DMS53 (cell line): Measurements from ENCODE around the gene TMPRSS3.
"Not testable (repeated sequence)": the region's sequence is repeated elsewhere in the genome, so short reads cannot be mapped to it uniquely, and the experiment has no call there.

ENCODE experiments used
- DNase-seq: peaks from one replicate; lab custom pipeline; 2025; lab: John Stamatoyannopoulos, UW

The TMPRSS3 gene

GRCh38 chr21:42427809-42428419 lies 32.1 kb upstream of the TMPRSS3 start:
- DNase-seq = no peak

GRCh38 chr21:42426876-42427480 lies 31.1 kb upstream of the TMPRSS3 start:
- DNase-seq = peak; percentile 37

DNA sequence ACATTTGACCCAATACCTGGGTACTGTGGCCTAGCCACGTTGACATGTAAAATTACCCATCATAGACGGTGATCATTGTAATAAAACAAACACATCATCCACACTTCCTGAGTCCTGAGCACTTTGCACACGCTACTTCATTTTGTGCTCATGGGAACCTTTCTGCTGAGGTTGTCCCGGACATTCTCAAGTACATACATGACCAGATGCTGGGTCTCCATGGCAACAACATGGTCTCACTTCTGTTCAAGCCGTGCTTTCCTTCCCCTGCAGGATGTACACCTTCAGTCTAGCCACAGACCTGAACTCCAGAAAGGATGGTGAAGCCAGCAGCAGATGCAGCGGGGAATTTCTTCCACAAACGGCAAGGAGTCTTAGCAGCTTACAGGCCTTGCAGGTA lies 30.6 kb upstream of the TMPRSS3 start:
- DNase-seq = peak; percentile 25

DNA sequence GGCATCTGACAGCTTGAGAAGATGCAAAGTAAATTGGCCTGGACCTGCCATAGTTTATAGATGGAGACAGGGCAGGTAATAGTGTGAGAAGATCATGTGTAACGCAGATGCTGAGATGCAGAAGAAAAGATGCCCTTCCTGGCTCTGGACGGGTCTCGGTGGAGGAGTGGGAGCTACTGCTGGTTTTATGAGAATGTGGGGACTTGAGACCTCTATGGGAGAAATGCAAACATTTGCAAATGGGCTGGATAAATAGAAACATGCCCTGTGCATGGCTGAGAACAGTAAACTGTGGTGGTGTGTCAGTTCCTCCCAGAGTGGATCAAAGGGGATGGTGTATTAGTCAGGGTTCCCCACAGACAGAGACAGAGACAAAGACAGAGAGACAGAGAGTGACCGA lies 29.7 kb upstream of the TMPRSS3 start:
- no peak for DNase-seq

DNA sequence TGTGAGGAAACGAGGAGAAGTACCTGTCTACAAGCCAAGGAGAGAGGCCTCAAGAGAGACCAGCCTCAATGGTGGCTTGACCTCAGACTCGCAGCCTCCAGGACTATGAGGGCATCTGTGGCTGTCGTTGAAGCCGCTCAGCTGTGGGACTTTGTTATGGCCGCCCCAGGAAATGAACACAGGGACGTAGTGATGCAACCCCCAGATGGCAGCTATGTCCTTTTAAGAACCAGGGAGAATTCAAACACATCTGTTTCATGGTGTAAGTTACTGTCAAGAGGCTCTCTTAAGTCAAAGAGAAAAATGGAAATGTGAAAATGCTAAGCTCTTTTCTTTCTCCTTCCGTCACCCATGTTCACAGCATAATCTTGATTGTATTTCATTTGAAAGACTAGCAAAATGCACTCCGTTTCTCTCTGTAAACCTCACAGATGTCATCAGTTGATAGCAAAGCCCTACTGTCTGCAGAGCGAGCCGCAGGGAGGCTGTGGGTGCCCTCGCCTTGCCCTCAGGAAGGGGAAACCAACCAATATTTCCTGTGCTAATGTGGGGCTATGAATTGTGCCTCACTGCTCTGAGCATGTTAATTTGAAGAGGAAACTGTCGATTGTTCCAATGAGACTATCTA lies 29.2 kb upstream of the TMPRSS3 start:
- DNase-seq = no peak

GRCh38 chr21:42423685-42424084 lies 27.8 kb upstream of the TMPRSS3 start:
- DNase-seq = no peak

- DNase-seq = no peak
Observed at GRCh38 chr21:42423197-42423675, 27.4 kb upstream of the TMPRSS3 start.

DNA sequence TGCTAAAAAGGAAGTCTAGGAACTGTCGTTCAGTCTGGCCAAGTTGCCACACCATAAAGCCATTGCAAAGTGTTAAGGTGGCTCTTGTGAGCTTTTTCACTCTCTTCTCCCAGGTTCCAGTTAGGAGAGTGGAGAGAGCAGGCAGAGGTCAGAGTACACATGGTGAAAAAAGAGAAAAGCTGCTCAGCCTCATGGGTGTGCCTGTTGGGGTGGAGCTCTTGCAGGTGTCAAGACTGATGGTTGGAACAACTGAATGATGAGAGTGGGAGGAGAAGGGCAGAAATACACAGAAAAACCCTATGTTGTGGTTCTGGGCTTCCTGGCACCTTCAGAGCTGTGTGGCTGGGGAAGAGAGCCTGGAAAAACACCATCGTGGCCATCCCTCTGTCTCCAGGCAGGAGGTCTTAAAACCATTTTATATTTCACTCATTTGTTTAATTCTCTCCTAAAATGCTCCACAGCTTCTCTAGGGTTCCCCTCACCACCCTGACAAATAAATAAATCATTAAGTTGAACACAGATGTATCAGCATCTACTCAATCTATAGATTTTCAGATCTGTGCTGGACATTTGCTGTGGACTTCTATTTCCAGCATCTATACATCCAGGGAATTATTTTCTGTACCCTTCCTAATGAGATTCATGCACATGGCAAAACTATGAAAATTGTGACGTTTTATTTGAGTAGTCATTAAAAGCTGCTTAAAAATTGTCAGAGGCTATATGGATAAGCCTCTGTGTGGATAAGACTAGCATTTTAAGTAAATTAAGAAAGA lies 25.4 kb upstream of the TMPRSS3 start:
- DNase-seq = no peak

GRCh38 chr21:42419845-42420244 lies 24.0 kb upstream of the TMPRSS3 start:
- no peak for DNase-seq

- DNase-seq = no peak
Observed at GRCh38 chr21:42418886-42419285, 23.0 kb upstream of the TMPRSS3 start.

DNA sequence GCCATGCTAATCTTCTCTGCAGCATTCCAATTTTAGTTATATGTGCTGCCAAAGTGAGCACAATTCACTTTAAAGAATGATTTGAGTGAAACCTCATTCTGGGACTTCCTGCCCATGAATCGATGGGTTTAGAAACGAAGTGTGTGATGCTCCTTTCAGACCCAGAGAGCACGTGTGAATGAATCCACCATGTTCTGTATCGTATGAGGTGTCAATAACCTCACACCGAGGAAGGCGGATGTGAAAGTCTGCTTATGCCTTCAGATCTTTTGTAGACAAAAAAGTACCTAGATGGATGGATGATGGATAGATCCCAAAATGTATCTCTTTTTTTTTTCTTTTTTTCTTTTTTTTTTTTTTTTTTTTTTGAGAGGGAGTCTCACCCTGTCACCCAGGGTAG lies 21.7 kb upstream of the TMPRSS3 start:
- no peak for DNase-seq

GRCh38 chr21:42414928-42415769 lies 19.3 kb upstream of the TMPRSS3 start:
- DNase-seq = peak; percentile 86

GRCh38 chr21:42414553-42414927 lies 18.7 kb upstream of the TMPRSS3 start:
- DNase-seq = no peak

DNA sequence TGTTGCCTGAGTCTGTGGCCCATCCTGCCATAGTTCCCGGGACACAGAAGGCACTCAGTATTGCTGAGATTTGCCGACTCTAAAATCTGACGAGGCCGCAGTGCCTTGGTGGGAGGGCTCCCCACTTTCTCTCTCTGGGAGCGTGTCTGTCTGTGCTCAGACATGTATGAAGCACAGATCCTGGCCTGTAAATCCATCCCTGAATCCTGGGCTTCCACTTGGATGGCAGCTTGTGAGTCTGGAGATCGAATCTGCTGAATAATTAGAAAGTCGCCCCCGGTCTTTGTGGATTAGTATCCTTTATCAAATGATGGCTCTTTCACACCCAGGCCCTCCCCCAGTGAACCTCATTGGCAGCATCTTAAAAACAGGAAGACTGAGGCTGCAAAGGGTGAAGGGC lies 18.2 kb upstream of the TMPRSS3 start:
- DNase-seq = no peak

- no peak for DNase-seq
Observed at GRCh38 chr21:42413500-42413899, 17.6 kb upstream of the TMPRSS3 start.

DNA sequence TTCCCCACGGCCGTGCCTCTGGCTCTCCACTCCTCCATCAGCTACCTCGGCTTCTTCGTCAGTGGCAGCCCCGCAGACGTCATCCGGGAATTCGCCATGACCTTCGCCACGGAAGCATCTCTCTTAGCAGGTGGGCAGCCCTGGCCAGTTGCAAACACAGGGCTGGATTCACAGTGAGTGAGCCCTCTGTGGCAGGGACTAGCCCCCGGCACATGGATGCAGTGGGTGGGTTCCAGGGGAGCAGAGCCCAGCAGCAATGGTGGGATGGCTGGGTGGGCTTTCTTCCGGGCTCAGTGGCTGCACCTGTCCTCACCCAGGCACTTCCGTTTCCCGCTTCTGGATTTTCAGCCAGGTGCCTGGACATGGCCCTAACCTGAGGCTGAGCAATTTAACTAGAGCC lies 17.2 kb upstream of the TMPRSS3 start:
- no peak for DNase-seq

DNA sequence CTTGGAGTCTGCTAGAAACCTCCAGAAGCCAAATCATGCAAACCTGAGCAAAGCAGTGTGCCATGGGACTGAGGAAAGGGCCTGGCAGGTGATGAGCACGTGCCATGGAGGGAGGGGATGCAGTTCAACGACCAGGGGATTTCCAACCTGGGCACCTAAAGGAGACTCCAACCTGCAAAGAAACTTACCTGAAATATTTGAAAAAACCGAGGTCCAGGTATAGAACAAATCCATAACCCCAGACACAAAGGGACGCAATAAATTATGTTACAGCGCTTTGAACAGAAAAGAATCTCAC lies 16.7 kb upstream of the TMPRSS3 start:
- no peak for DNase-seq

DNA sequence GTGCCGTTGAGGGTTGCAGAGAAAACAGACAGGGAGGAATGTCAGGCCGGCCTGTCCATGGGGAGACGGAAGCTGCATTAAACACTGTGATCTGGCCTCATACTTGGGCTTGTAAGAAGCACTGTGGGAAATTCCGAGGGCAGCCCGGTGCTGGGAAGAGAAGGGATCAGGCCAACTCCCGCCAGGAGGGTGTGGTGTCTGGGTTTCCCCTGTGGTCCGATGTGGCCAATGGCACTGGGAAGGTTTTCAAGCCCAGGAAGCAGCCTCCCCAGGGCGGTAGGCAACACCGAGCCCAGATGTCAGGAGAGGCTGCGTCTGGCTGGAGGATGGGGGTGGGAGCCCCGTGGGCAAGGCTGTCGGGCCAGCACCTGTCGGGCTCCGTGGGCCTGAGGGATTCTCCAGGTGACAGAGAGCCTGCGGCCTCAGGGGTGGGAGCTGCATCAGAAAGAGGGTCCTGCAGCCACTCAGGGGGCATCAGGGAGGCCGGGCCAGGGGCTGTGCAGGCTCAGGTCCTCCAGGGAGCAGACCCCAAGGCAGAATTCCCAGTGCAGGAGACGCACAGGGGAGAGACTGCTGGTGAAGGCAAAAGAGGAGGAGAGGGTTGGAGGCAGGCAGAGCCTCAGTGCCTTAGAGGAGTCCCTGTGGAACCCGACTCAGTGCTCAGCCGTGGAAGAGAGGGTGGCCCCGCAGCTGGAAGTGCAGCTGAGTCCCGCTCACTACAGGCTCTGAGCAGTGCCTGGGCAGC lies 16.2 kb upstream of the TMPRSS3 start:
- no peak for DNase-seq

DNA sequence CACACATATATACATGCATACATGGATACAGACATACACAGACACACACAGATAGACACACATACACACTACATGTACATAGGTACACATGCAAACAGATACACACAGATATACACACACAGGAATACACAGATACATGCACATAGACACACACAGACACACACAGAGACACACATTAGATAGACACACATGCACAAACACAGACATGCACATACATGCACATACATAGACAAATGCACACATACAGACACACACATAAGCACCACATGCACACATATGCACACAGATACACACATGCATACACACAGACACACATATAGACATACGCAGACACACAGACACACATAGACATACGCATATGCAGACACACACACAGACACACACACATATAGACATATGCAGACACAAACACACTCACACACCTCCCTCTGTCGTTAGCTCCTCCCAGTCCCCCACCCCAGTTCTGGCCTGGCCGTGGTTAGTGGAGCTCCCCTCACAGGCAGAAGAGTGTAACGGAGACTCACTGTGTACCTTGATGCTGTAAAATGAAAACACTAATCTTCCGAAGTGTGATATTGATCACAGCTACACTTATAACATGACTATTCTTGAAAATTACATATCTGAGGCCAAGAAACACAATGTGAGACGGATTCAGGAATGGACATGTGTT lies 15.5 kb upstream of the TMPRSS3 start:
- DNase-seq = no peak

GRCh38 chr21:42409366-42409765 lies 13.5 kb upstream of the TMPRSS3 start:
- no peak for DNase-seq

GRCh38 chr21:42408718-42409117 lies 12.9 kb upstream of the TMPRSS3 start:
- not testable (repeated sequence) for DNase-seq
